SK-N-SH (cell line): ENCODE data around the gene TCF23. TPM values are rescaled to one million over a fixed set of nuclear protein-coding genes. Genes with fewer than 3 reads are reported as not detected.

Experiments
- CTCF ChIA-PET: fragments of 300-600, 350-600 bp; formaldehyde crosslinking; extraction: SDS; loops from one replicate; lab custom pipeline; 2021; lab: Yijun Ruan, JAX
- POLR2A ChIA-PET: fragments of 350-600 bp; sonication (Branson Sonifier 250); formaldehyde crosslinking; extraction: SDS; loops from one replicate; lab custom pipeline; 2020; ENCODE audit warnings: antibody characterized with exemption, inconsistent platforms; lab: Yijun Ruan, JAX
- DNase-seq: peaks from one replicate; pipeline ENCODE4 v3.0.0; 2012
- H2AFZ ChIP-seq: fragments of 200-600 bp; sonication (generic); 2 replicates; pipeline ENCODE4 v1.8.1; 2016; ENCODE audit warnings: antibody characterized with exemption, mild to moderate bottlenecking, low read depth
- H3F3A ChIP-seq: fragments of 200-600 bp; sonication (generic); replicated peaks from 2 replicates; pipeline ENCODE3; 2016; ENCODE audit warnings: antibody characterized with exemption, mild to moderate bottlenecking; ENCODE audit not compliant: insufficient read depth
- H3K27ac ChIP-seq, 2 experiments: fragments of 200-500 bp in 1 of 2; fragments of 200-600 bp in 1 of 2; sonication (Bioruptor generic) in 1 of 2; sonication (generic), shearing (Covaris generic) in 1 of 2; 2 replicates each; pipeline versions ENCODE4 v1.5.1 to v1.6.1; 2014 to 2016; ENCODE audit warnings: low read depth in 2 of 2, inconsistent platforms in 1 of 2, low read length in 1 of 2, mild to moderate bottlenecking in 1 of 2, mixed read lengths in 1 of 2
- H3K27me3 ChIP-seq: fragments of 200-600 bp; sonication (generic), shearing (Covaris generic); 2 replicates; pipeline ENCODE4 v1.6.1; 2016; ENCODE audit warnings: mixed run types; ENCODE audit not compliant: insufficient read depth
- H3K36me3 ChIP-seq, 2 experiments: fragments of 200-500 bp in 1 of 2; fragments of 200-600 bp in 1 of 2; sonication (Bioruptor generic) in 1 of 2; sonication (generic) in 1 of 2; replicated peaks in 1 of 2; 2 replicates each; pipeline versions ENCODE3 to v1.5.1; 2014 to 2016; ENCODE audit warnings: low read length in 1 of 2, mild to moderate bottlenecking in 1 of 2; ENCODE audit not compliant: insufficient read depth in 2 of 2, control insufficient read depth in 1 of 2
- H3K4me1 ChIP-seq, 2 experiments: fragments of 200-500 bp in 1 of 2; fragments of 200-600 bp in 1 of 2; sonication (Bioruptor generic) in 1 of 2; sonication (generic), shearing (Covaris generic) in 1 of 2; 2 replicates each; pipeline versions ENCODE4 v1.5.1 to v1.6.1; 2014 to 2016; ENCODE audit warnings: low read depth in 1 of 2, low read length in 1 of 2, mixed run types in 1 of 2; ENCODE audit not compliant: insufficient read depth in 2 of 2, control insufficient read depth in 1 of 2
- H3K4me2 ChIP-seq: fragments of 200-600 bp; sonication (generic), shearing (Covaris generic); 2 replicates; pipeline ENCODE4 v1.6.1; 2017; ENCODE audit warnings: mixed run types
- H3K4me3 ChIP-seq, 2 experiments: fragments of 200-500 bp in 1 of 2; fragments of 200-600 bp in 1 of 2; sonication (Bioruptor generic) in 1 of 2; sonication (generic), shearing (Covaris generic) in 1 of 2; 2 replicates each; pipeline versions ENCODE4 v1.5.1 to v1.8.1; 2014 to 2016; ENCODE audit warnings: low read depth in 2 of 2, inconsistent platforms in 1 of 2, low read length in 1 of 2, mild to moderate bottlenecking in 1 of 2, mixed read lengths in 1 of 2, moderate library complexity in 1 of 2
- H3K79me2 ChIP-seq: fragments of 200-600 bp; sonication (generic); 2 replicates; pipeline ENCODE4 v1.8.1; 2017; ENCODE audit warnings: mild to moderate bottlenecking; ENCODE audit not compliant: insufficient read depth
- H3K9ac ChIP-seq: fragments of 200-600 bp; sonication (generic); 2 replicates; pipeline ENCODE4 v1.6.1; 2017; ENCODE audit warnings: mixed run types
- H3K9me2 ChIP-seq: fragments of 200-600 bp; sonication (generic); 2 replicates; pipeline ENCODE4 v1.6.1; 2017; ENCODE audit warnings: mixed run types
- H3K9me3 ChIP-seq: fragments of 200-600 bp; sonication (generic); 2 replicates; pipeline ENCODE4 v1.6.1; 2017; ENCODE audit warnings: mixed run types, mild to moderate bottlenecking, moderate library complexity
- H4K20me1 ChIP-seq: fragments of 200-600 bp; sonication (generic); 2 replicates; pipeline ENCODE4 v1.6.1; 2017; ENCODE audit warnings: mild to moderate bottlenecking, mixed run types; ENCODE audit not compliant: insufficient read depth
- CHD2 ChIP-seq: fragments of 150-350 bp; IDR thresholded peaks from 2 replicates; pipeline ENCODE4 v1.6.1; 2018; ENCODE audit warnings: low read length; ENCODE audit not compliant: partially characterized antibody
- CTCF ChIP-seq: fragments of 200-600 bp; sonication (generic); IDR thresholded peaks from 2 replicates; pipeline ENCODE4 v1.6.1; 2017; ENCODE audit warnings: antibody characterized with exemption, mild to moderate bottlenecking, moderate library complexity
- ELF1 ChIP-seq: IDR thresholded peaks from 2 replicates; pipeline ENCODE4 v1.4.0; 2012
- EP300 ChIP-seq, 2 experiments: IDR thresholded peaks; 2 replicates each; pipeline versions ENCODE4 v1.4.0 to v1.6.1; 2012; ENCODE audit warnings: borderline replicate concordance in 1 of 2, low read depth in 1 of 2, low read length in 1 of 2
- EZH2phosphoT487 ChIP-seq: fragments of 200-600 bp; sonication (generic); IDR thresholded peaks from 2 replicates; pipeline ENCODE4 v1.6.1; 2017; ENCODE audit warnings: low read depth, mixed run types, mild to moderate bottlenecking, antibody characterized with exemption, moderate library complexity, borderline replicate concordance
- GABPA ChIP-seq: IDR thresholded peaks from 2 replicates; pipeline ENCODE4 v1.4.0; 2012; ENCODE audit warnings: low read depth, mild to moderate bottlenecking
- GATA2 ChIP-seq: sonication (generic); formaldehyde crosslinking; IDR thresholded peaks from 2 replicates; pipeline ENCODE4 v1.5.0; 2020; ENCODE audit warnings: mild to moderate bottlenecking, missing genetic modification reagents
- IRF3 ChIP-seq: fragments of 150-350 bp; IDR thresholded peaks from 2 replicates; pipeline ENCODE4 v1.6.1; 2016; ENCODE audit warnings: mild to moderate bottlenecking, low read depth, low read length
- JUND ChIP-seq: IDR thresholded peaks from 2 replicates; pipeline ENCODE4 v1.4.0; 2012
- MXI1 ChIP-seq: IDR thresholded peaks from 2 replicates; pipeline ENCODE4 v1.6.1; 2012; ENCODE audit warnings: mild to moderate bottlenecking, low read depth, low read length, improper control_type of control experiment
- NFIC ChIP-seq: IDR thresholded peaks from 2 replicates; pipeline ENCODE4 v1.4.0; 2012; ENCODE audit warnings: borderline replicate concordance
- PBX3 ChIP-seq: IDR thresholded peaks from 2 replicates; pipeline ENCODE4; 2012
- POLR2AphosphoS5 ChIP-seq: IDR thresholded peaks from 2 replicates; pipeline ENCODE4 v1.6.1; 2012; ENCODE audit warnings: low read depth, low read length
- RCOR1 ChIP-seq: fragments of 150-350 bp; IDR thresholded peaks from 2 replicates; pipeline ENCODE4 v1.6.1; 2017; ENCODE audit warnings: antibody characterized with exemption, low read length
- RXRA ChIP-seq: IDR thresholded peaks from 2 replicates; pipeline ENCODE4 v1.4.0; 2012; ENCODE audit warnings: low read depth, mild to moderate bottlenecking, borderline replicate concordance
- SIN3A ChIP-seq: IDR thresholded peaks from 2 replicates; pipeline ENCODE4 v1.6.1; 2012; ENCODE audit warnings: low read depth, mild to moderate bottlenecking, low read length, moderate library complexity, borderline replicate concordance
- SMC3 ChIP-seq: IDR thresholded peaks from 2 replicates; pipeline ENCODE4 v1.6.1; 2012; ENCODE audit warnings: low read depth, low read length, improper control_type of control experiment
- TAF1 ChIP-seq: IDR thresholded peaks from 2 replicates; pipeline ENCODE4 v1.6.1; 2012; ENCODE audit warnings: low read depth, mild to moderate bottlenecking, low read length, moderate library complexity, borderline replicate concordance
- TEAD4 ChIP-seq: IDR thresholded peaks from 2 replicates; pipeline ENCODE4 v1.4.0; 2012; ENCODE audit warnings: mild to moderate bottlenecking, borderline replicate concordance; ENCODE audit not compliant: insufficient read depth
- USF1 ChIP-seq: IDR thresholded peaks from 2 replicates; pipeline ENCODE4 v1.4.0; 2012; ENCODE audit warnings: low read depth, borderline replicate concordance
- WGBS: methylation state at CpG from one replicate; pipeline ENCODE4 v1.1.6; 2017; ENCODE audit warnings: low lambda C conversion rate; 5-methylcytosine and 5-hydroxymethylcytosine counted together
- polyA plus RNA-seq, 3 experiments: library from polyadenylated mRNA; depleted of rRNA; stranded (reverse); fragments of >200 nt; gene quantifications; 2 replicates each; pipeline ENCODE4 v1.2.3, GENCODE V29; 2012

Gene TCF23
- polyA plus RNA-seq, 1 of the 3 experiments (the other 2 are of a cell fraction): not detected

- no peak for TF ChIP-seq RCOR1
- TF ChIP-seq EP300 (IDR thresholded peaks at IDR 0.05; ENCODE audit: borderline replicate concordance in 1 of 2, low read depth in 1 of 2, low read length in 1 of 2): no peak
- TF ChIP-seq RXRA: no peak
- TF ChIP-seq TEAD4: no peak
- no peak for TF ChIP-seq POLR2AphosphoS5
- TF ChIP-seq SMC3: no peak
- TF ChIP-seq ELF1: no peak
- TF ChIP-seq PBX3: no peak
- no peak for TF ChIP-seq IRF3
- no peak for TF ChIP-seq GATA2 (CRISPR knock-in tag)
- Histone ChIP-seq H4K20me1 (no peaks in the 10 kb centered on the region), H3K9me2 (no peaks in the 10 kb centered on the region), H3K9me3 (no peaks in the 10 kb centered on the region), H3K36me3 (peaks cover 6 to 35% of the 10 kb centered on the region in 2 experiments), H3K4me3 (no peak overlapping the region), H3K4me1 (no peaks in the 10 kb centered on the region), H3K9ac (no peak overlapping the region), H2AFZ (no peak overlapping the region), H3K27me3 (no peaks in the 10 kb centered on the region), H3K27ac (no peak overlapping the region), H3K4me2 (no peak overlapping the region), H3F3A (peaks cover 4% of the 10 kb centered on the region), H3K79me2 (no peaks in the 10 kb centered on the region)
- ChIA-PET CTCF (interaction anchor here (2.2 kb wide), 1 partner anchor 100 kb away, joined by 8 read pairs; no protein-coding TSS in a partner anchor), POLR2A (interaction anchor here (0.7 kb wide), 1 partner anchor 13 kb away, joined by 4 read pairs; the partner anchor contains the start of genes ATRAID and SLC5A6)
- 95% methylated on average over 2 of the region's 2 CpGs for WGBS
- no peak for DNase-seq
These were observed 49.8 kb downstream of the TCF23 start for GRCh38 chr2:27198627-27199026.

GRCh38 chr2:27199241-27199640 lies 50.4 kb downstream of the TCF23 start:
- POLR2A ChIA-PET: interaction anchor here (0.7 kb wide), 2 partner anchors 12 to 237 kb away, joined by 3 to 4 read pairs; partner anchors contain the start of genes ATRAID and SLC5A6

More at GRCh38 chr2:27199241-27199640, 50.4 kb downstream of the TCF23 start:
- Histone ChIP-seq H3K4me2 (no peak overlapping the region), H3F3A (peaks cover 4% of the 10 kb centered on the region), H3K4me1 (no peaks in the 10 kb centered on the region)
- TF ChIP-seq POLR2AphosphoS5: no peak
- no peak for TF ChIP-seq MXI1
- TF ChIP-seq USF1: no peak
- TF ChIP-seq SIN3A: no peak
- no peak for TF ChIP-seq GABPA
- no peak for TF ChIP-seq NFIC
- TF ChIP-seq TEAD4: no peak
- TF ChIP-seq SMC3: no peak
- no peak for TF ChIP-seq CHD2
- TF ChIP-seq ELF1: no peak
- TF ChIP-seq JUND: no peak
- TF ChIP-seq TAF1: no peak
- TF ChIP-seq CTCF: no peak
- no peak for TF ChIP-seq EZH2phosphoT487
- TF ChIP-seq, all 33 proteins: peak for 0
- H3K9me3 ChIP-seq: no peaks in the 10 kb centered on the region
- CTCF ChIA-PET: interaction anchor here (0.8 to 2.2 kb wide), 2 partner anchors 8 to 100 kb away, joined by 3 to 8 read pairs; no protein-coding TSS in a partner anchor
- no peaks in the 10 kb centered on the region for H3K79me2 ChIP-seq
- 100% methylated on average over 2 of the region's 2 CpGs for WGBS
- H4K20me1 ChIP-seq: no peaks in the 10 kb centered on the region
- no peak overlapping the region for H2AFZ ChIP-seq
- no peak overlapping the region for H3K4me3 ChIP-seq
- no peaks in the 10 kb centered on the region for H3K9me2 ChIP-seq
- no peak overlapping the region for H3K9ac ChIP-seq
- H3K36me3 ChIP-seq: peaks cover 12 to 41% of the 10 kb centered on the region in 2 experiments
- no peak for DNase-seq
- H3K27ac ChIP-seq: no peak overlapping the region
- no peaks in the 10 kb centered on the region for H3K27me3 ChIP-seq
